Brain microvascular endothelial cell (primary cell): ENCODE data around the gene TP53TG5.

ENCODE experiments used
- DNase-seq: peaks from one replicate; pipeline ENCODE4 v3.0.0-alpha.2; 2020
- H3K27ac ChIP-seq: fragments of 250-450 bp; sonication (Bioruptor Pico); 2 replicates; pipeline ENCODE4 v1.5.1; 2020; ENCODE audit warnings: mild to moderate bottlenecking, moderate library complexity
- H3K27me3 ChIP-seq: fragments of 250-450 bp; sonication (Bioruptor Pico); replicated peaks from 2 replicates; pipeline ENCODE4 v1.5.1; 2020; ENCODE audit warnings: mild to moderate bottlenecking
- H3K36me3 ChIP-seq: fragments of 250-450 bp; sonication (Bioruptor Pico); replicated peaks from 2 replicates; pipeline ENCODE4 v1.5.1; 2020; ENCODE audit warnings: mild to moderate bottlenecking
- H3K4me3 ChIP-seq: 2 replicates; pipeline ENCODE4 v1.5.1; 2011; ENCODE audit warnings: low read depth, mild to moderate bottlenecking, control low read depth, low read length, moderate library complexity
- in situ Hi-C: cut with HindIII; loops from 2 replicates; pipeline ENCODE4 v1.10.0; 2017; ENCODE audit warnings: low sequenced_read_pairs, low pct_ligation_motif_present
- TF ChIP-seq, protein P1 (sequence below): IDR thresholded peaks from 2 replicates; pipeline ENCODE4 v1.5.1; 2011; ENCODE audit warnings: low read depth, mild to moderate bottlenecking, moderate library complexity, low read length, control low read depth, inconsistent platforms; ENCODE audit errors: missing control alignments

TP53TG5 gene

DNA sequence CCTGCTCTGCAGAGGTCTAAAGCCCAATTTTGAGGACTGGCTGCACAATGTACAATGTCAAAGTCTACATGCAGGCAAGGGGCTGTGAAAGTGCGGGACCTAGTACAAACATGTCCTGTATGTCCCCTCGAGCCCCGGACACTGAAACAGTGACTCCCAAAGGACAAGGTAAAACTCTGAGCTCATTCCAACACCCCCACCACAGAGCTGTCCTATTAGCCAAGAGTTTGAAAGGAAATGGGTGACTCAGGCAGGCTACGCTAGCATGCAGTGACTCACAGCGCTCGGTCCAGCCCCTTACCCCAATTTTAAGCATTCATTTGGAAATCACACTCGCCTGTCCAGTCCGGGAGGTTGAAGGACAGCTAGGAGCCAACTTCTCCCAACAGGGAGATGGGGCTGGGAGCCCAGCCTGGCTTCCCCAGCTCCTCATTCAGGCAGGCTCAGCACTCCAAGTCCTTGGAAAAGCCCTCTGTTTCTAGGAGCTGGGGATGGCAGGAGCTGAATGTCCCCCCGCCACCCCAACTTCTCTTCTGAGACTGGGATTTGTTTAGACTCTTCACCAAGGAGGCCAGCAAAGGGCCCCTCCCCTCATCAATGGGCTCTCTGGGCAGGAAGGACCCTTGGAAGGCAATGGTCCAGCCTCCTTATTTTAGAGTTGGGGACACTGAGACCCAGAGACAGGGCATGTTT is 33.8 kb downstream of the TP53TG5 start:
- DNase-seq, result peak; percentile 91
- peak overlapping the region; percentile 32 for H3K4me3 ChIP-seq
- in situ Hi-C loops, result no loop called here
- H3K36me3 ChIP-seq, result peaks cover 19% of the 10 kb centered on the region
- peak overlapping the region; percentile 71 for H3K27ac ChIP-seq
- no peaks in the 10 kb centered on the region for H3K27me3 ChIP-seq
- TF ChIP-seq, protein P1, sequence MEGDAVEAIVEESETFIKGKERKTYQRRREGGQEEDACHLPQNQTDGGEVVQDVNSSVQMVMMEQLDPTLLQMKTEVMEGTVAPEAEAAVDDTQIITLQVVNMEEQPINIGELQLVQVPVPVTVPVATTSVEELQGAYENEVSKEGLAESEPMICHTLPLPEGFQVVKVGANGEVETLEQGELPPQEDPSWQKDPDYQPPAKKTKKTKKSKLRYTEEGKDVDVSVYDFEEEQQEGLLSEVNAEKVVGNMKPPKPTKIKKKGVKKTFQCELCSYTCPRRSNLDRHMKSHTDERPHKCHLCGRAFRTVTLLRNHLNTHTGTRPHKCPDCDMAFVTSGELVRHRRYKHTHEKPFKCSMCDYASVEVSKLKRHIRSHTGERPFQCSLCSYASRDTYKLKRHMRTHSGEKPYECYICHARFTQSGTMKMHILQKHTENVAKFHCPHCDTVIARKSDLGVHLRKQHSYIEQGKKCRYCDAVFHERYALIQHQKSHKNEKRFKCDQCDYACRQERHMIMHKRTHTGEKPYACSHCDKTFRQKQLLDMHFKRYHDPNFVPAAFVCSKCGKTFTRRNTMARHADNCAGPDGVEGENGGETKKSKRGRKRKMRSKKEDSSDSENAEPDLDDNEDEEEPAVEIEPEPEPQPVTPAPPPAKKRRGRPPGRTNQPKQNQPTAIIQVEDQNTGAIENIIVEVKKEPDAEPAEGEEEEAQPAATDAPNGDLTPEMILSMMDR, result no peak

DNA sequence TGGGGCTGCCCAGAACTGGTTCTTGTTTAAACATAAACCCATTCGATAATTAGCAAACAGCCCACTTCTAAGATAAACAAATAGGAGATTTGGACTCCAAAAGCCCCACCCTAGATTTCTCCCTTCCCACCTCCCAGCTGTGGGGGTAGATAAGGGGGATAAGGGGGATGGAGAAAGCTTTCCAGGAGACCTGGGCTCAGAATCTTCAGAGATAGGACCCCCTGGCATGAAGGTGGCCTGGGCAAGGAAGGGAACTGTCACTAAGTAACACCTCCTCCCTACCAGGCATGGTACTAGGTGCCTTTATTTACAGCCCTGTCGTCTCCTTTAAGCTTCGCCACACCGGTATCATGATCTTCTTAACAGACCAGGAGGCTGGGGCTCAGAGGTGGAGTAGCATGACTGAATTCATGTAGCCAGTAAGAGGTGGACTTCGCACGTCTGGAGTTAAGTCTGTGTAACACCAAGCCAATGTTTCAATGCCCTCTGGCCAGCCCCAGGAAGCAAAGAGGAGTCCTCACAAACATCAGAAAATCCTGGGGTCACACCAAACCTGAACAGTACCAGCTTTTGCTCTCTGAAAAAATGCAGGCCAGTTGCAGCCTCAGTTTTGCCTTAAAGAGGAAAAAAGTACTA is 34.5 kb downstream of the TP53TG5 start:
- DNase-seq, result no peak
- peak overlapping the region; percentile 71 for H3K27ac ChIP-seq
- H3K27me3 ChIP-seq, result no peaks in the 10 kb centered on the region
- H3K36me3 ChIP-seq, result peaks cover 23% of the 10 kb centered on the region
- H3K4me3 ChIP-seq, result peak overlapping the region; percentile 32
- TF ChIP-seq, protein P1, result no peak
- in situ Hi-C loops, result no loop called here

GRCh38 chr20:45342855-45343531 is 35.1 kb downstream of the TP53TG5 start:
- TF ChIP-seq, protein P1, result no peak
- peak overlapping the region; percentile 61 for H3K27ac ChIP-seq
- H3K4me3 ChIP-seq, result no peak overlapping the region
- H3K36me3 ChIP-seq, result peaks cover 29% of the 10 kb centered on the region
- H3K27me3 ChIP-seq, result no peaks in the 10 kb centered on the region
- in situ Hi-C loops, result no loop called here
- no peak for DNase-seq

GRCh38 chr20:45341939-45342854 is 35.9 kb downstream of the TP53TG5 start:
- no peak for DNase-seq
- Histone ChIP-seq H3K27ac (peak overlapping the region; percentile 61), H3K27me3 (no peaks in the 10 kb centered on the region), H3K36me3 (peaks cover 29% of the 10 kb centered on the region), H3K4me3 (peak overlapping the region; percentile 26)
- TF ChIP-seq, protein P1, result no peak
- in situ Hi-C loops, result no loop called here

DNA sequence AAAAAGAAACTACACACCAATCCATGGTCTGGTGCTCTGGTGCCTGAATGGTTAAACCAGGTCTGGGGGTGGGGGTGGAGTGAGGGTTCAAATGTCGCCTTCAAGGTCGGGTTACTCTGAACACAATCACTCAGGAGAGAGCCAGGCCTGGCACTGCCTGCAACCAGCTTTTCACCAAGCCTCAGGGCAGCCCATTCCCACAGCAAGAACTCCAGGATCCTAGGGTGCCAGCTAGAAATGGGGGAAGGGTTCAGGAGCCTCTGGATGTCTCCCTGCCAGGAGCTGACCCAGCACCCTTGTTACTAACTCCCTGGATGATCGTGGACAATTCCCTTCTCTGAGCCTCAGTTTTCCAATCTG is 36.6 kb downstream of the TP53TG5 start:
- in situ Hi-C loops, result no loop called here
- H3K36me3 ChIP-seq, result peaks cover 29% of the 10 kb centered on the region
- H3K27ac ChIP-seq, result peak overlapping the region; percentile 61
- no peak for DNase-seq
- no peak overlapping the region for H3K4me3 ChIP-seq
- TF ChIP-seq, protein P1, result no peak
- no peaks in the 10 kb centered on the region for H3K27me3 ChIP-seq
